ENCODE data around the gene ADD1. TPM values are rescaled to one million over a fixed set of nuclear protein-coding genes. Genes with fewer than 3 reads are reported as not detected.

Gene ADD1
- 100 to 1,000 TPM; 276 to 332 (median 321) TPM for total RNA-seq (2021; fragmentation: NEBNext Ultra II Directional; extraction: Animal tissue kit (Norgen Biotek cat#: 25700))
- long read RNA-seq, full-length matches to known transcripts, result 10 of 70 reads
- long read RNA-seq, partial matches to known transcripts, result 38 of 70 reads
- long read RNA-seq, other reads (novel, unspliced or antisense), result 22 of 70 reads

DNA sequence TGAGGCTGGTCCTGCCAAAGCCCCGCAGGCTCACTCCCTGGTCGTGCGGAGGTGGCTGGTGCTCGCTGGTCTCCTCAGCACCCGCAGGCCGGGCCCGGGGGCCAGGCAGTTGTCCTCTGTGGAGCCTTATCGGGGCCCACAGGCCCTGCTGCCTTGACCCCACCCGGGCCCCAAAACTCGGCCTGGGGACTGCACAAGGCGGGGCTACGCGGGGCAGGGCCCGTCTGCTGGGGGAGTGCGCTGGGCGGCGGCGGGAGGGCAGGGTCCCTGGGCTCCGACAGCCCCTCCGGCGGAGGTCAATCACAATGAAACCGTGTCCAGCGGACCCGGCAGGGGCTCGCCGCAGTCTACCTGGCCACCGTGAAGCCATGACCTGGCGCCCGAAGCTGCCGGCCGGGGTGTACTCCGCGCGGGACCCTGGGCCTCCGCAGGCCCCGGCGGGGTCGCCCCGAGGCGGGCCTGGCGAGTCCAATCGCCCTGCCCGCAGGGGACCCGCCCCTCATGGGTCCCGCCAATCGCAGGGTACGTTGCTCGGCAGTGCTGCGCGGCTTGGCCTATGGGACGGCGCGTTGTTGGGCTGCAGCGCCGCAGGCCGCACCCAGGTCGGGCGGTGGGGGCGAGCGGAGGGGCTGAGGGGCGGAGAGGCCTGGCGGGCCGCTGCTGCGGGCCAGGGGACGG is at the start of gene ADD1:
ADD1 (plus strand) TSS at position 582 of the 678 bp plus-strand sequence. CDS start 32,072 bp downstream, outside the sequence.
- peak within 1 kb of the TSS; percentile 86 for H3K27ac Mint-ChIP-seq
- peaks cover 28% of the 10 kb centered on the region for H3K36me3 Mint-ChIP-seq (ENCODE audit: low read depth)
- H3K27me3 Mint-ChIP-seq (ENCODE audit: insufficient read depth), result peaks cover 2% of the 10 kb centered on the region
- peaks cover 44% of the 10 kb centered on the region for H3K4me1 Mint-ChIP-seq (ENCODE audit: low read depth)
- H3K4me3 Mint-ChIP-seq, result peak within 1 kb of the TSS; percentile 97
- TF ChIP-seq CTCF (IDR thresholded peaks at IDR 0.05), result no peak
- no peaks in the 10 kb centered on the region for H3K9me3 Mint-ChIP-seq
- peak; percentile 85 for DNase-seq

- peak overlapping the region; percentile 93 for H3K27ac Mint-ChIP-seq
- H3K4me1 Mint-ChIP-seq (ENCODE audit: low read depth), result peaks cover 50% of the 10 kb centered on the region
- H3K9me3 Mint-ChIP-seq, result no peaks in the 10 kb centered on the region
- DNase-seq, result peak; percentile 75
- H3K4me3 Mint-ChIP-seq, result peak overlapping the region; percentile 88
- no peaks in the 10 kb centered on the region for H3K36me3 Mint-ChIP-seq (ENCODE audit: low read depth)
- no peak for TF ChIP-seq CTCF (IDR thresholded peaks at IDR 0.05)
- H3K27me3 Mint-ChIP-seq (ENCODE audit: insufficient read depth), result no peaks in the 10 kb centered on the region; the same call in 1 of the 2 replicates
These were observed 49.0 kb upstream of the ADD1 start for GRCh38 chr4:2794486-2795299.

DNA sequence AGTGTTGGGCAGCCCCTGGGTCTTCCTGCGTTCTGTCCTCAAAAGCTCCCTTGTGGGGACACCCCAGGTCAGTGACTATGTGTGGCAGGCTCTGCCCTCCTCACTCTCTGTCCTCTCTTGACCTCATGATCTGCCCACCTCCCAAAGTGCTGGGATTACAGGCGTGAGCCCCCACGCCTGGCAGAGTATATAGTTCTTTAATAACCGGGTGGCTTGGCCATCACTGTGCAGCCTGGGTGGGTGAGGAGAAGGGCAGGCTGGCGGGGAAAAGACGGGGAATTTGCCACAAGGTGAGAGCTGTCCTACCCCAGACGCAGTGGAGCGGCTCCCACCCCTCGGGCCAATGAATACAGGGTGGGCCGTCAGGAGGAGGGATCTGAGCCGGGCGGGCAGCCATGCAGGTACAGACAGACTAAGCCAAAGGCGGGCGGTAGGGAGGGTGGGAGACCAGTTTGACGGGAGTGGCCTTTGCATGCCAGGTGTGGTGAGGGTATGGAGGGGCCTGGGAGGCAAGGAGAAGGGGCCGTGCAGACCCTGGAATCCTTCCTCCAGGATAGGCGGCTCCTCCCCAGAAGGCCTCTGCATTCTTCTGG is 48.2 kb upstream of the ADD1 start:
- Mint-ChIP-seq H3K9me3 (no peaks in the 10 kb centered on the region), H3K4me1 (ENCODE audit: low read depth) (peaks cover 50% of the 10 kb centered on the region), H3K36me3 (ENCODE audit: low read depth) (no peaks in the 10 kb centered on the region), H3K27me3 (ENCODE audit: insufficient read depth) (no peaks in the 10 kb centered on the region; the same call in 1 of the 2 replicates), H3K4me3 (no peak overlapping the region; the same call in 1 of the 2 replicates), H3K27ac (peak overlapping the region; percentile 93)
- TF ChIP-seq CTCF (IDR thresholded peaks at IDR 0.05), result no peak
- no peak for DNase-seq

DNA sequence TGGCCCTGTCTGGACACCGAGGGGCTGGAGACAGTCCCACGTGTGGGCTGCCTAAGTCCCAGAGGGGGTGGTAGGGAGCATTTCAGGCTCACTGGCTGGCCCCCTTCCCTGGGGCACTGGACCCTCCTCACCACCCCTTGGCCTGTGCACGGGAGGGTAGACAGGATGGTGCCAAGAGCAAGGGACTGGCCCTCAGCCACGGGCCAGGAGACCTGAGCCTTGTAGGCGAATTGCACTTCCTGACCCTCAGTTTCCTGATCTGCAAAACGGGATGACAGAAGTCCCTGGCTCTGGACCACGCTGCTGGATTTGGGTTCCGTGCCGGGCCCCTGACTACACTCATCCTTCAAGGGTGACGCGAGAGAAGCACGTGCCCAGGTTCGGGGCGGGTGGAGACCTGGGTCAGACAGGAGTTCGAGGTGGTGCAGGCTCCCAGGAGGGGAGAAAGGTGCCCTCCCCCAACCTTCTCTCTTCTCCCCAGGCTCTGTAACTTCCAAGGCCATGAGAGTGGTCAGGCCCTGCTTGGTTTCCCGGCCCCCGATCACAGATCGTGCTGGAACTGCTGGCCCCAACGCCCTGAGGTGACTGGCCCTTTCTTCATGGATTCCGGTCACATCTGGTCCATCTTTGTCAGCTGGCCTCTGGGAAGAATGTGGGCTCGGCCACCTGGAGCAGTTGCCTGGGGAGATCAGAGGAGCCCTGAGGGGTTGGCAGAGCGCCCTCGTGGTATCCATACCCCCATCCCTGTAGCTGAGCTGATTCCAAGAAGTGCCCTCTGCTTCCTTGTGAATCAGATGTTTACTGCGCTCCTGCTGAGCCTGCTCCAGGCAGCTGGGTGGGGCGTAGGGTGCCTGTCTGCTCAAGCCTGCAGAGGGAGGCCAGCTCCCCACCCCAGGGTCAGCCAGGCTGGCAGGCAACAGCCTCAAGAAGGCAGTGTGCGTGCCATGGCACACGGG is 47.5 kb upstream of the ADD1 start:
- no peaks in the 10 kb centered on the region for H3K9me3 Mint-ChIP-seq
- H3K4me1 Mint-ChIP-seq (ENCODE audit: low read depth), result peaks cover 57% of the 10 kb centered on the region
- peak; percentile 22; the same call in 1 of the 2 replicates for TF ChIP-seq CTCF (IDR thresholded peaks at IDR 0.05)
- H3K27ac Mint-ChIP-seq, result peak overlapping the region; percentile 91
- no peaks in the 10 kb centered on the region for H3K36me3 Mint-ChIP-seq (ENCODE audit: low read depth)
- H3K27me3 Mint-ChIP-seq (ENCODE audit: insufficient read depth), result no peaks in the 10 kb centered on the region; the same call in 1 of the 2 replicates
- H3K4me3 Mint-ChIP-seq, result peak overlapping the region; percentile 24
- peak; percentile 87 for DNase-seq

All from HFFc6 (cell line).